HepG2 (cell line): ENCODE measurements around the gene ZNFX1. TPM values are rescaled to one million over a fixed set of nuclear protein-coding genes. Genes with fewer than 3 reads are reported as not detected.

Source experiments
- ATF7-NPFF ChIP-seq: sonication (generic); formaldehyde crosslinking; IDR thresholded peaks from 2 replicates; pipeline ENCODE4 v1.8.1; 2023; ENCODE audit warnings: mild to moderate bottlenecking, low read depth, missing genetic modification reagents, moderate library complexity
- BHLHE40 ChIP-seq: IDR thresholded peaks from 2 replicates; pipeline ENCODE4 v1.6.1; 2011; ENCODE audit warnings: low read length, improper control_type of control experiment
- GPN1 ChIP-seq: sonication (generic); formaldehyde crosslinking; IDR thresholded peaks from 2 replicates; pipeline ENCODE4 v1.5.1; 2020; ENCODE audit warnings: missing genetic modification reagents, borderline replicate concordance
- HOXA3 ChIP-seq: sonication (generic); formaldehyde crosslinking; IDR thresholded peaks from 2 replicates; pipeline ENCODE4 v1.5.0; 2020; ENCODE audit warnings: missing genetic modification reagents
- IRF2 ChIP-seq: IDR thresholded peaks from 2 replicates; pipeline ENCODE4 v1.6.1; 2018; ENCODE audit warnings: missing genetic modification reagents, missing compliant biosample characterization
- KDM3A ChIP-seq: IDR thresholded peaks from 2 replicates; pipeline ENCODE4 v1.6.1; 2018; ENCODE audit warnings: low read depth, missing compliant biosample characterization
- MEIS1 ChIP-seq: sonication (generic); formaldehyde crosslinking; IDR thresholded peaks from 2 replicates; pipeline ENCODE4 v1.9.0; 2021; ENCODE audit warnings: mild to moderate bottlenecking, missing genetic modification reagents, moderate library complexity, borderline replicate concordance
- MIXL1 ChIP-seq: IDR thresholded peaks from 2 replicates; pipeline ENCODE4 v1.6.1; 2016
- MTF1 ChIP-seq: sonication (generic); formaldehyde crosslinking; IDR thresholded peaks from 2 replicates; pipeline ENCODE4 v1.5.0; 2020; ENCODE audit warnings: missing genetic modification reagents
- MYC ChIP-seq: sonication (generic); formaldehyde crosslinking; IDR thresholded peaks from 2 replicates; pipeline ENCODE4 v1.9.0; 2021; ENCODE audit warnings: missing genetic modification reagents, borderline replicate concordance
- NFIC ChIP-seq: IDR thresholded peaks from 2 replicates; pipeline ENCODE4 v1.6.1; 2012; ENCODE audit warnings: mild to moderate bottlenecking, low read length, inconsistent platforms
- POLR2G ChIP-seq: fragments of 200-400 bp; formaldehyde crosslinking; IDR thresholded peaks from 2 replicates; pipeline ENCODE4 v1.6.1; 2018; ENCODE audit warnings: mild to moderate bottlenecking, low read depth, low read length, moderate library complexity
- PTBP1 ChIP-seq: fragments of 200-400 bp; formaldehyde crosslinking; IDR thresholded peaks from 2 replicates; pipeline ENCODE4 v1.6.1; 2018; ENCODE audit warnings: low read length, low read depth; ENCODE audit not compliant: poor library complexity, severe bottlenecking
- RAD21 ChIP-seq: fragments of 450-650 bp; formaldehyde crosslinking; IDR thresholded peaks from 2 replicates; pipeline ENCODE4 v1.5.0; 2020; ENCODE audit warnings: mild to moderate bottlenecking
- SMC3 ChIP-seq: IDR thresholded peaks from 2 replicates; pipeline ENCODE4 v1.6.1; 2011; ENCODE audit warnings: low read length, improper control_type of control experiment
- STAT5B ChIP-seq: sonication (generic); formaldehyde crosslinking; IDR thresholded peaks from 2 replicates; pipeline ENCODE4 v1.4.0; 2020; ENCODE audit warnings: missing genetic modification reagents
- ZFAT ChIP-seq: sonication (generic); formaldehyde crosslinking; conservative IDR thresholded peaks from 2 replicates; pipeline ENCODE4 v1.8.1; 2023; ENCODE audit warnings: missing genetic modification reagents, inconsistent platforms
- ZNF205 ChIP-seq: IDR thresholded peaks from 2 replicates; pipeline ENCODE4 v1.6.1; 2018; ENCODE audit warnings: missing biosample characterization, missing genetic modification reagents
- ZNF432 ChIP-seq: sonication (generic); formaldehyde crosslinking; IDR thresholded peaks from 2 replicates; pipeline ENCODE4 v1.5.0; 2020; ENCODE audit warnings: missing genetic modification reagents, mild to moderate bottlenecking, borderline replicate concordance
- ZNF556 ChIP-seq: sonication (generic); formaldehyde crosslinking; IDR thresholded peaks from 2 replicates; pipeline ENCODE4 v1.4.0; 2020; ENCODE audit warnings: mild to moderate bottlenecking, missing genetic modification reagents, borderline replicate concordance
- ZNF557 ChIP-seq: sonication (generic); formaldehyde crosslinking; IDR thresholded peaks from 2 replicates; pipeline ENCODE4 v1.4.0; 2020; ENCODE audit warnings: missing genetic modification reagents
- ZNF563 ChIP-seq: sonication (generic); formaldehyde crosslinking; IDR thresholded peaks from 2 replicates; pipeline ENCODE4 v1.8.0; 2022; ENCODE audit warnings: mild to moderate bottlenecking, moderate library complexity, missing genetic modification reagents
- ZNF570 ChIP-seq: sonication (generic); formaldehyde crosslinking; IDR thresholded peaks from 2 replicates; pipeline ENCODE4 v1.4.0; 2020; ENCODE audit warnings: mild to moderate bottlenecking, missing genetic modification reagents, borderline replicate concordance
- ZNF644 ChIP-seq: IDR thresholded peaks from 2 replicates; pipeline ENCODE4 v1.6.1; 2016; ENCODE audit warnings: low read depth
- ZNF678 ChIP-seq: sonication (generic); formaldehyde crosslinking; IDR thresholded peaks from 2 replicates; pipeline ENCODE4 v1.4.0; 2020; ENCODE audit warnings: mild to moderate bottlenecking, missing genetic modification reagents
- polyA plus RNA-seq, 8 experiments: library from polyadenylated mRNA; depleted of rRNA in 3 of 8; stranded (reverse) in 7 of 8; unstranded in 1 of 8; fragments of >200 nt; fragmentation: Illumina TruSeq in 4 of 8; extraction: Trizol in 4 of 8; gene quantifications; 2 replicates each; pipeline versions ENCODE4 v1.2.1 to v1.2.3, GENCODE V29; 2011 to 2016; ENCODE audit warnings: low read depth in 4 of 8, missing spikeins in 1 of 8, mixed read lengths in 1 of 8; ENCODE audit not compliant: insufficient read depth in 1 of 8
- total RNA-seq, 5 experiments: library from RNA; depleted of rRNA; stranded (reverse); fragments of >200 nt; fragmentation: Illumina TruSeq; extraction: Trizol; gene quantifications; 2 replicates each; pipeline ENCODE4 v1.2.3, GENCODE V29; 2016; ENCODE audit warnings: low read depth in 1 of 5
- TF ChIP-seq, protein P1 (sequence below): IDR thresholded peaks from 2 replicates; pipeline ENCODE4 v1.6.1; 2018; ENCODE audit warnings: missing genetic modification reagents, mild to moderate bottlenecking, missing compliant biosample characterization
- TF ChIP-seq, protein P2 (sequence below): sonication (generic); formaldehyde crosslinking; IDR thresholded peaks from 2 replicates; pipeline ENCODE4 v1.4.0; 2020; ENCODE audit warnings: missing genetic modification reagents, mild to moderate bottlenecking, borderline replicate concordance
- TF ChIP-seq, protein P3 (sequence below): sonication (generic); formaldehyde crosslinking; IDR thresholded peaks from 2 replicates; pipeline ENCODE4 v1.8.1; 2023; ENCODE audit warnings: mild to moderate bottlenecking, missing genetic modification reagents
- TF ChIP-seq, protein P4 (sequence below): sonication (generic); formaldehyde crosslinking; IDR thresholded peaks from 2 replicates; pipeline ENCODE4 v1.9.0; 2021; ENCODE audit warnings: missing genetic modification reagents, mild to moderate bottlenecking, borderline replicate concordance

Gene ZNFX1
- total and polyA plus RNA-seq, 2 of the 13 experiments (the other 11 are each of a cell fraction or from before 2014, with no cell fraction given): 2.9 to 11.1 TPM

DNA sequence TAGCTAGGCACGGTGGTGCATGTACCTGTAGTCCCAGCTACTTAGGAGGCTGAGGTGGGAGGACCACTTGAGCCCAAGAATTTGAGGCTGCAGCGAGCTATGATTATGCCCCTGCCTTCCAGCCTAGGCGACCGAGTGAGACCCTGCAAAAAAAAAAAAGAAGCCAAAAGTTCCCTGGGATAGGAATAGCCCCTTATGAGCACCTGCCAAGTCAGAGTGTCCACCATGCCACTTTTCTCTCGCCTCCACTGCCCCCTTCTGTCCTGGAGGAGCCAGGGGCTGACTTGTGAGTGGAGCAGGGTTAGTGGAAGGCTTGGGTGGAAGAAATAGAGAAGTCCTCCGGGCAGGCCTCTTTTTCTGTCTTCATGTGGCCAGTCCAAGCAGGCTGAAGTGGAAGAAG, 70.8 kb downstream of the ZNFX1 start (continued):
- TF ChIP-seq NFIC (no peak), PTBP1 (no peak), MEIS1 (CRISPR knock-in tag) (peak; percentile 34; the same call in 1 of the 2 replicates), ZFAT (CRISPR knock-in tag) (no peak), ZNF205 (CRISPR knock-in tag) (peak; percentile 39; the same call in 1 of the 2 replicates), GPN1 (CRISPR knock-in tag) (no peak), ZNF556 (CRISPR knock-in tag) (peak; percentile 72), HOXA3 (no peak), ZNF570 (no peak), RAD21 (CRISPR knock-in tag) (peak; percentile 65; the same call in 1 of the 2 replicates), STAT5B (CRISPR knock-in tag) (no peak), IRF2 (0 out of 2 replicates have a peak, but pooled peaks have one; percentile 48), POLR2G (no peak), ZNF644 (CRISPR knock-in tag) (peak; percentile 61), ZNF557 (CRISPR knock-in tag) (no peak), ZNF432 (CRISPR knock-in tag) (no peak), ZNF563 (CRISPR knock-in tag) (no peak), ZNF678 (CRISPR knock-in tag) (0 out of 2 replicates have a peak, but pooled peaks have one; percentile 33), MIXL1 (CRISPR knock-in tag) (peak; percentile 43; the same call in 1 of the 2 replicates), MYC (no peak), MTF1 (no peak), ATF7-NPFF (no peak), KDM3A (CRISPR knock-in tag) (0 out of 2 replicates have a peak, but pooled peaks have one; percentile 37), BHLHE40 (no peak), SMC3 (peak; percentile 91)
- TF ChIP-seq, protein P1, sequence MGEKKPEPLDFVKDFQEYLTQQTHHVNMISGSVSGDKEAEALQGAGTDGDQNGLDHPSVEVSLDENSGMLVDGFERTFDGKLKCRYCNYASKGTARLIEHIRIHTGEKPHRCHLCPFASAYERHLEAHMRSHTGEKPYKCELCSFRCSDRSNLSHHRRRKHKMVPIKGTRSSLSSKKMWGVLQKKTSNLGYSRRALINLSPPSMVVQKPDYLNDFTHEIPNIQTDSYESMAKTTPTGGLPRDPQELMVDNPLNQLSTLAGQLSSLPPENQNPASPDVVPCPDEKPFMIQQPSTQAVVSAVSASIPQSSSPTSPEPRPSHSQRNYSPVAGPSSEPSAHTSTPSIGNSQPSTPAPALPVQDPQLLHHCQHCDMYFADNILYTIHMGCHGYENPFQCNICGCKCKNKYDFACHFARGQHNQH (CRISPR knock-in tag): 0 out of 2 replicates have a peak, but pooled peaks have one; percentile 28
- TF ChIP-seq, protein P2, sequence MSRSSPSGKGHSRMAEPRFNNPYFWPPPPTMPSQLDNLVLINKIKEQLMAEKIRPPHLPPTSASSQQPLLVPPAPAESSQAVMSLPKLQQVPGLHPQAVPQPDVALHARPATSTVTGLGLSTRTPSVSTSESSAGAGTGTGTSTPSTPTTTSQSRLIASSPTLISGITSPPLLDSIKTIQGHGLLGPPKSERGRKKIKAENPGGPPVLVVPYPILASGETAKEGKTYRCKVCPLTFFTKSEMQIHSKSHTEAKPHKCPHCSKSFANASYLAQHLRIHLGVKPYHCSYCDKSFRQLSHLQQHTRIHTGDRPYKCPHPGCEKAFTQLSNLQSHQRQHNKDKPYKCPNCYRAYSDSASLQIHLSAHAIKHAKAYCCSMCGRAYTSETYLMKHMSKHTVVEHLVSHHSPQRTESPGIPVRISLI (CRISPR knock-in tag): peak; percentile 67; the same call in 1 of the 2 replicates
- TF ChIP-seq, protein P3, sequence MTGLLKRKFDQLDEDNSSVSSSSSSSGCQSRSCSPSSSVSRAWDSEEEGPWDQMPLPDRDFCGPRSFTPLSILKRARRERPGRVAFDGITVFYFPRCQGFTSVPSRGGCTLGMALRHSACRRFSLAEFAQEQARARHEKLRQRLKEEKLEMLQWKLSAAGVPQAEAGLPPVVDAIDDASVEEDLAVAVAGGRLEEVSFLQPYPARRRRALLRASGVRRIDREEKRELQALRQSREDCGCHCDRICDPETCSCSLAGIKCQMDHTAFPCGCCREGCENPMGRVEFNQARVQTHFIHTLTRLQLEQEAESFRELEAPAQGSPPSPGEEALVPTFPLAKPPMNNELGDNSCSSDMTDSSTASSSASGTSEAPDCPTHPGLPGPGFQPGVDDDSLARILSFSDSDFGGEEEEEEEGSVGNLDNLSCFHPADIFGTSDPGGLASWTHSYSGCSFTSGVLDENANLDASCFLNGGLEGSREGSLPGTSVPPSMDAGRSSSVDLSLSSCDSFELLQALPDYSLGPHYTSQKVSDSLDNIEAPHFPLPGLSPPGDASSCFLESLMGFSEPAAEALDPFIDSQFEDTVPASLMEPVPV (CRISPR knock-in tag): no peak
- TF ChIP-seq, protein P4, sequence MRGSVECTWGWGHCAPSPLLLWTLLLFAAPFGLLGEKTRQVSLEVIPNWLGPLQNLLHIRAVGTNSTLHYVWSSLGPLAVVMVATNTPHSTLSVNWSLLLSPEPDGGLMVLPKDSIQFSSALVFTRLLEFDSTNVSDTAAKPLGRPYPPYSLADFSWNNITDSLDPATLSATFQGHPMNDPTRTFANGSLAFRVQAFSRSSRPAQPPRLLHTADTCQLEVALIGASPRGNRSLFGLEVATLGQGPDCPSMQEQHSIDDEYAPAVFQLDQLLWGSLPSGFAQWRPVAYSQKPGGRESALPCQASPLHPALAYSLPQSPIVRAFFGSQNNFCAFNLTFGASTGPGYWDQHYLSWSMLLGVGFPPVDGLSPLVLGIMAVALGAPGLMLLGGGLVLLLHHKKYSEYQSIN (CRISPR knock-in tag): no peak
